HepG2 (cell line): Measurements from ENCODE around the gene DMPK.
"Not testable (repeated sequence)": the region's sequence is repeated elsewhere in the genome, so short reads cannot be mapped to it uniquely, and the experiment has no call there.

Source experiments
- ATF1 ChIP-seq: IDR thresholded peaks from 2 replicates; pipeline ENCODE4 v1.6.1; 2016; ENCODE audit warnings: mild to moderate bottlenecking, control low read depth
- BHLHE40 ChIP-seq: IDR thresholded peaks from 2 replicates; pipeline ENCODE4 v1.6.1; 2011; ENCODE audit warnings: low read length, improper control_type of control experiment
- CBX5 ChIP-seq: sonication (generic); formaldehyde crosslinking; IDR thresholded peaks from 2 replicates; pipeline ENCODE4 v1.4.0; 2020; ENCODE audit warnings: missing genetic modification reagents, borderline replicate concordance
- CHD2 ChIP-seq: IDR thresholded peaks from 2 replicates; pipeline ENCODE4 v1.6.1; 2011; ENCODE audit warnings: low read depth, low read length, improper control_type of control experiment
- CTCF ChIP-seq: sonication (generic); formaldehyde crosslinking; IDR thresholded peaks from 2 replicates; pipeline ENCODE4 v1.5.0; 2020; ENCODE audit warnings: mild to moderate bottlenecking, missing genetic modification reagents, moderate library complexity
- EP300 ChIP-seq, 3 experiments: sonication (generic) in 1 of 3; formaldehyde crosslinking in 1 of 3; IDR thresholded peaks; 2 replicates each; pipeline versions ENCODE4 v1.5.1 to v1.6.1; 2011 to 2020; ENCODE audit warnings: low read depth in 2 of 3, low read length in 2 of 3, borderline replicate concordance in 1 of 3, improper control_type of control experiment in 1 of 3, mild to moderate bottlenecking in 1 of 3, missing genetic modification reagents in 1 of 3, moderate library complexity in 1 of 3
- KLF12 ChIP-seq: sonication (generic); formaldehyde crosslinking; IDR thresholded peaks from 2 replicates; pipeline ENCODE4 v1.4.0; 2020; ENCODE audit warnings: missing genetic modification reagents, borderline replicate concordance
- NFE2L2 ChIP-seq: fragments of 150-350 bp; IDR thresholded peaks from 2 replicates; pipeline ENCODE4 v1.6.1; 2014; ENCODE audit warnings: low read length
- ZBTB1 ChIP-seq: sonication (generic); formaldehyde crosslinking; IDR thresholded peaks from 2 replicates; pipeline ENCODE4 v1.4.0; 2020; ENCODE audit warnings: missing genetic modification reagents, borderline replicate concordance
- TF ChIP-seq, protein P1 (sequence below): sonication (generic); formaldehyde crosslinking; IDR thresholded peaks from 2 replicates; pipeline ENCODE4 v1.8.1; 2022; ENCODE audit warnings: mild to moderate bottlenecking, missing genetic modification reagents

DNA sequence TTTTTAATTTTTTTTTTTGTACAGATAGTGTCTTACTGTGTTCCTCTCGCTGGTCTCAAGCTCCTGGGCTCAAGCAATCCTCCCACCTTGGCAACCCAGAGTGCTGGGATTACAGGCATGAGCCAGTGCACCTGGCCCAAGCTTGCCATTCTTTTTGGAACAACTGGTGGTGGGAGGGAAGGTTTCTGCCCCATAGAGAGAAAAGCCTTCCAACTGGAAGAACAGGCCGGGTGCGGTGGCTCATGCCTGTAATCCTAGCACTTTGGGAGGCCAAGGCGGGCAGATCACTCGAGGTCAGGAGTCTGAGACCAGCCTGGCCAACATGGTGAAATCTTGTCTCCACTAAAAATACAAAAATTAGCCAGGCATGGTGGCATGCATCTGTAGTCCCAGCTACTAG, 17.3 kb upstream of the DMPK start:
- TF ChIP-seq KLF12; CHD2; EP300 (IDR thresholded peaks at IDR 0.05; ENCODE audit: low read depth in 2 of 2, low read length in 2 of 2); EP300 (CRISPR knock-in tag; IDR thresholded peaks at IDR 0.05; ENCODE audit: borderline replicate concordance); NFE2L2; CBX5 (CRISPR knock-in tag); ATF1; ZBTB1 (CRISPR knock-in tag); CTCF; BHLHE40: not testable (repeated sequence)
- TF ChIP-seq, protein P1, sequence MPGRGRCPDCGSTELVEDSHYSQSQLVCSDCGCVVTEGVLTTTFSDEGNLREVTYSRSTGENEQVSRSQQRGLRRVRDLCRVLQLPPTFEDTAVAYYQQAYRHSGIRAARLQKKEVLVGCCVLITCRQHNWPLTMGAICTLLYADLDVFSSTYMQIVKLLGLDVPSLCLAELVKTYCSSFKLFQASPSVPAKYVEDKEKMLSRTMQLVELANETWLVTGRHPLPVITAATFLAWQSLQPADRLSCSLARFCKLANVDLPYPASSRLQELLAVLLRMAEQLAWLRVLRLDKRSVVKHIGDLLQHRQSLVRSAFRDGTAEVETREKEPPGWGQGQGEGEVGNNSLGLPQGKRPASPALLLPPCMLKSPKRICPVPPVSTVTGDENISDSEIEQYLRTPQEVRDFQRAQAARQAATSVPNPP (CRISPR knock-in tag) = not testable (repeated sequence)
